ENCODE results near the gene SH3TC2. TPM values are rescaled to one million over a fixed set of nuclear protein-coding genes. Genes with fewer than 3 reads are reported as not detected.

The SH3TC2 gene
- total and polyA plus RNA-seq, 4 donors: 0.28 to 3.3 (median 0.64) TPM

DNA sequence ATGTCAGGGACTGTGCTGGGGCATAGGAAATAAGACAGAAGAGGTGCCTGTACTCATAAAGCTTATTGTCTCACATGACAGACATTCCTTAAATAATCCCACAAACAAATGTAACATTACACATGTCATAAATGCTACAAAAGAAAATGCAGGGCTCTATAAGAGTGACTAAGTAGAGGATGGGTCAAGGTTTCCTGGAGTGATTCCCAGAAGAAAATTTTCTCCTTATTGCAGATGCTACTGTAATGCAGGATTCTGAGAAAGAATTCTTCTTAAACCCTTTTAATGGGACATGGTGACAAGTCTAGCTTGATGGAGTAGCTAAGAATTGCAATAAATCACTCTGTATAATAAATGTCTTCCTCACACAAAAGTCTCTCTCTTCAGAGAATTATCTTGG is 55.7 kb downstream of the SH3TC2 start:
- ATAC-seq (ENCODE audit: insufficient read depth, low FRiP score) (no peak), DNase-seq (no peak)
- Histone ChIP-seq H3K27ac (ENCODE audit: low read depth in 1 of 2, low read length in 1 of 2) (no peak overlapping the region), H3K9ac (ENCODE audit: insufficient read depth in 1 of 2, low read length in 2 of 2) (no peak overlapping the region), H3K4me3 (no peak overlapping the region), H3K27me3 (ENCODE audit: control insufficient read depth in 3 of 3, insufficient read depth in 3 of 3, low read length in 2 of 3) (no peaks in the 10 kb centered on the region), H3K9me3 (ENCODE audit: control insufficient read depth in 4 of 4, insufficient read depth in 3 of 4, low read length in 3 of 4) (no peaks in the 10 kb centered on the region), H3K4me1 (ENCODE audit: control insufficient read depth in 5 of 5, insufficient read depth in 5 of 5, low read length in 5 of 5) (peaks cover 0 to 7% (median 0%) of the 10 kb centered on the region in 5 donors), H3K36me3 (ENCODE audit: control insufficient read depth in 4 of 4, insufficient read depth in 4 of 4, low read length in 4 of 4) (no peaks in the 10 kb centered on the region)
- TF ChIP-seq, protein P1, sequence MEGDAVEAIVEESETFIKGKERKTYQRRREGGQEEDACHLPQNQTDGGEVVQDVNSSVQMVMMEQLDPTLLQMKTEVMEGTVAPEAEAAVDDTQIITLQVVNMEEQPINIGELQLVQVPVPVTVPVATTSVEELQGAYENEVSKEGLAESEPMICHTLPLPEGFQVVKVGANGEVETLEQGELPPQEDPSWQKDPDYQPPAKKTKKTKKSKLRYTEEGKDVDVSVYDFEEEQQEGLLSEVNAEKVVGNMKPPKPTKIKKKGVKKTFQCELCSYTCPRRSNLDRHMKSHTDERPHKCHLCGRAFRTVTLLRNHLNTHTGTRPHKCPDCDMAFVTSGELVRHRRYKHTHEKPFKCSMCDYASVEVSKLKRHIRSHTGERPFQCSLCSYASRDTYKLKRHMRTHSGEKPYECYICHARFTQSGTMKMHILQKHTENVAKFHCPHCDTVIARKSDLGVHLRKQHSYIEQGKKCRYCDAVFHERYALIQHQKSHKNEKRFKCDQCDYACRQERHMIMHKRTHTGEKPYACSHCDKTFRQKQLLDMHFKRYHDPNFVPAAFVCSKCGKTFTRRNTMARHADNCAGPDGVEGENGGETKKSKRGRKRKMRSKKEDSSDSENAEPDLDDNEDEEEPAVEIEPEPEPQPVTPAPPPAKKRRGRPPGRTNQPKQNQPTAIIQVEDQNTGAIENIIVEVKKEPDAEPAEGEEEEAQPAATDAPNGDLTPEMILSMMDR (IDR thresholded peaks at IDR 0.05; ENCODE audit: control extremely low read depth, extremely low read depth): no peak

DNA sequence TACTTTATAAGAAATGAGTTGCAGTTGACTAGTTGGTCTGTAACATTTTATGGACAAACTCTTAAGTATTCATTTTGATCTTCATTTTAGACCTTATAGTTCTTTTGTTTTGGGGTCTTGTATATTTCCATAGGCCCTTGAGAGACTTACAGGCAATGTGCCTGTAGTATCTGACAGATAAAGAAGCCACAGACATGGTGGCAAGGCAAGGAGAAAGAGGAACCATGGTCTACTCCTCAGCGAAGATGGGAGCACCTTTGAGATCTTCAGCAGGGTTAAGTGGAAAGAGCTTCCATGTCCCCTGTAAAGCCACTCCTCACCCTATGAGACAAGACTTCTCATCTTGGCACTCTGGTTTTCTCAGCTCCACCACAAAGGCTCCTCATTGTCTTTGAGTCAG is 56.4 kb downstream of the SH3TC2 start:
- H3K4me3 ChIP-seq: no peak overlapping the region
- no peak for ATAC-seq (ENCODE audit: insufficient read depth, low FRiP score)
- no peak overlapping the region for H3K27ac ChIP-seq (ENCODE audit: low read depth in 1 of 2, low read length in 1 of 2)
- TF ChIP-seq, protein P1 (IDR thresholded peaks at IDR 0.05; ENCODE audit: control extremely low read depth, extremely low read depth): no peak
- H3K27me3 ChIP-seq (ENCODE audit: control insufficient read depth in 3 of 3, insufficient read depth in 3 of 3, low read length in 2 of 3): no peaks in the 10 kb centered on the region
- H3K36me3 ChIP-seq (ENCODE audit: control insufficient read depth in 4 of 4, insufficient read depth in 4 of 4, low read length in 4 of 4): no peaks in the 10 kb centered on the region
- WGBS, 2 donors: 78 to 90% methylated on average over 1 of the region's 1 CpG
- no peaks in the 10 kb centered on the region for H3K9me3 ChIP-seq (ENCODE audit: control insufficient read depth in 4 of 4, insufficient read depth in 3 of 4, low read length in 3 of 4)
- no peak overlapping the region for H3K9ac ChIP-seq (ENCODE audit: insufficient read depth in 1 of 2, low read length in 2 of 2)
- no peak for DNase-seq
- peaks cover 0 to 7% (median 3%) of the 10 kb centered on the region in 5 donors for H3K4me1 ChIP-seq (ENCODE audit: control insufficient read depth in 5 of 5, insufficient read depth in 5 of 5, low read length in 5 of 5)

GRCh38 chr5:149005077-149005892 is 57.6 kb downstream of the SH3TC2 start:
- H3K9me3 ChIP-seq (ENCODE audit: control insufficient read depth in 4 of 4, insufficient read depth in 3 of 4, low read length in 3 of 4): no peaks in the 10 kb centered on the region
- H3K36me3 ChIP-seq (ENCODE audit: control insufficient read depth in 4 of 4, insufficient read depth in 4 of 4, low read length in 4 of 4): no peaks in the 10 kb centered on the region
- H3K9ac ChIP-seq (ENCODE audit: insufficient read depth in 1 of 2, low read length in 2 of 2): no peak overlapping the region
- peak in 1 of 3 donors; percentile 42 for DNase-seq
- peaks cover 0 to 7% (median 3%) of the 10 kb centered on the region in 5 donors for H3K4me1 ChIP-seq (ENCODE audit: control insufficient read depth in 5 of 5, insufficient read depth in 5 of 5, low read length in 5 of 5)
- H3K27ac ChIP-seq (ENCODE audit: low read depth in 1 of 2, low read length in 1 of 2): no peak overlapping the region
- no peaks in the 10 kb centered on the region for H3K27me3 ChIP-seq (ENCODE audit: control insufficient read depth in 3 of 3, insufficient read depth in 3 of 3, low read length in 2 of 3)
- no peak overlapping the region for H3K4me3 ChIP-seq
- no peak for ATAC-seq (ENCODE audit: insufficient read depth, low FRiP score)
- TF ChIP-seq, protein P1 (IDR thresholded peaks at IDR 0.05; ENCODE audit: control extremely low read depth, extremely low read depth): no peak
- WGBS, 2 donors: 53 to 66% methylated on average over 2 of the region's 2 CpGs

Data from lung (tissue), 12 donors.